Gastroesophageal sphincter (tissue), 3 donors: ENCODE data around the gene MYLK.

Source experiments
- EP300 ChIP-seq: sonication (generic); formaldehyde crosslinking; IDR thresholded peaks from one replicate; pipeline ENCODE4 v1.6.1; 2017; ENCODE audit warnings: antibody characterized with exemption, mild to moderate bottlenecking
- POLR2A ChIP-seq, 2 donors: fragments of 450-650 bp; IDR thresholded peaks; one replicate each; pipeline ENCODE4 v1.6.1; 2017; ENCODE audit warnings: antibody characterized with exemption in 2 of 2, mild to moderate bottlenecking in 2 of 2, moderate library complexity in 1 of 2
- POLR2AphosphoS5 ChIP-seq: sonication (generic); formaldehyde crosslinking; IDR thresholded peaks from one replicate; pipeline ENCODE4 v1.6.1; 2017; ENCODE audit warnings: antibody characterized with exemption
- TF ChIP-seq, protein P1 (sequence below), 4 experiments: fragments of 200-600 bp in 2 of 4; fragments of 450-650 bp in 2 of 4; sonication (generic) in 1 of 4; IDR thresholded peaks; one replicate each; pipeline ENCODE4 v1.5.1; 2017 to 2019; ENCODE audit warnings: antibody characterized with exemption in 4 of 4, mild to moderate bottlenecking in 2 of 4, moderate library complexity in 2 of 4

DNA sequence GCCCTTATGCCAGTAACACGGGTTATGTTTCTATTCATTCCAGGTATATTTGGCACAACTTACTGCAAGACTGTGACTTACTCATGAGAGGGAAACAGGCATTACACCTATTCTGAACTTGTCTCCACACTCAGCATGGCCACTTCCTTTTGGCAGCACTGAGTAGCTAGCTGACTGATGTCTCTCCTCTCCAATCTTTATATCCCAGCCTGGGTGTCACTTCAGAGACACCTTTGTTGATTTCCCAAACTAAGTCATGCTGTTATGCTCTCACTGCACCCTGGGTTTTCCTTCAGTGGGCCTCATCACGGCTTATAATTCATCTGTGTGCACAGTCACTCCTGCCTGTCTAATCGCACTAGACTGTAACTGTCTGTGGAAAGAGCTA, 114.8 kb downstream of the MYLK start:
- TF ChIP-seq POLR2A (IDR thresholded peaks at IDR 0.05) (no peak), POLR2AphosphoS5 (no peak), EP300 (no peak)
- TF ChIP-seq, protein P1, sequence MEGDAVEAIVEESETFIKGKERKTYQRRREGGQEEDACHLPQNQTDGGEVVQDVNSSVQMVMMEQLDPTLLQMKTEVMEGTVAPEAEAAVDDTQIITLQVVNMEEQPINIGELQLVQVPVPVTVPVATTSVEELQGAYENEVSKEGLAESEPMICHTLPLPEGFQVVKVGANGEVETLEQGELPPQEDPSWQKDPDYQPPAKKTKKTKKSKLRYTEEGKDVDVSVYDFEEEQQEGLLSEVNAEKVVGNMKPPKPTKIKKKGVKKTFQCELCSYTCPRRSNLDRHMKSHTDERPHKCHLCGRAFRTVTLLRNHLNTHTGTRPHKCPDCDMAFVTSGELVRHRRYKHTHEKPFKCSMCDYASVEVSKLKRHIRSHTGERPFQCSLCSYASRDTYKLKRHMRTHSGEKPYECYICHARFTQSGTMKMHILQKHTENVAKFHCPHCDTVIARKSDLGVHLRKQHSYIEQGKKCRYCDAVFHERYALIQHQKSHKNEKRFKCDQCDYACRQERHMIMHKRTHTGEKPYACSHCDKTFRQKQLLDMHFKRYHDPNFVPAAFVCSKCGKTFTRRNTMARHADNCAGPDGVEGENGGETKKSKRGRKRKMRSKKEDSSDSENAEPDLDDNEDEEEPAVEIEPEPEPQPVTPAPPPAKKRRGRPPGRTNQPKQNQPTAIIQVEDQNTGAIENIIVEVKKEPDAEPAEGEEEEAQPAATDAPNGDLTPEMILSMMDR (IDR thresholded peaks at IDR 0.05) = no peak
